LNCAP (cell line): ENCODE results near the gene MRPL14.

Experiments used
- TF ChIP-seq, protein P1 (sequence below): fragments of 450-650 bp; IDR thresholded peaks from 2 replicates; pipeline ENCODE4 v1.5.1; 2017; ENCODE audit warnings: mild to moderate bottlenecking

Gene MRPL14

DNA sequence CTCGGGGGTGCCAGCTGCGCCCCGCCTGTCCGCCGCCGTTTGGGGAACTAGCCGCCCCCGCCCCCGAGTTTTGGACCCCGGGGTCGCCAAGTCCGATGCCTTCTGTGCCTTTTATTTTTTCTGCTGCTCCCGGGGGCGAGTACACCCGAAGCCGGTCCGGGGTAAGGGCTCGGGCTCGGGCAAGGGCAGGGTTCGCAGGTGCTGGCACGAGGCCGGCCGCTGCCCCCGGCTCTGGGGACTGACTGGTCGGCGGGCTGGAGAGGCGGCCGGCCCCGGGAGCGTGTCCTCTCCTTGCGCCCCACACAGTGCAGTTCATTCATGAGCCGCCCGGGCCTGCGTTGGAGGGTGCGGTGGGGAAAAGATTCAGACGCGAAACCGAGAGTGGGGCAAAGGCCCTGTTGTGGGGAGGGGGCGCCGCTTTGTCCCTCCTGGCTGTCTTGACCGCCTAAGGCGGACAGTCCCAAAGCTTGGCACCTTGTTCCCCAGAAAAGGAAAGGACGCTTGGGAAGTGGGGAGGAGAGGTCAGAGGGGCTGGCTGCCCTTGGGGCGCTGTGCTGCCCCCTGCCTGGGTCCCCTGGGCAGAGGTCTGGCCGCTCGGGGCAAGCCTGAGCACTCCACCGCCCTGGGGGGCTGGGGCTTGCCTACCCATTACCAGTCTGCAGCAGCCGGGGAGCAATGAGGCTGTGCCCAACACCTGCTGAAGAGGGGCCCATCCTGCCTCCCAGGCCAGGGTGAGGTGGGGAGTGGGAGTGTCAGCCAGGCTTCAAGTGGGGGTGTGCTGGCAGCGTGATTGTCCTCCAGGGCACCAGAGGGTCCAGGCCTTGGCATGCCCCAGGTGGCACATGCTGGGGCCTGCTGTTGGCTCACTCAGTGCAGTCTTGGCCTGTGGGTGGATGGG lies 1.0 kb upstream of the MRPL14 start:
- TF ChIP-seq, protein P1, sequence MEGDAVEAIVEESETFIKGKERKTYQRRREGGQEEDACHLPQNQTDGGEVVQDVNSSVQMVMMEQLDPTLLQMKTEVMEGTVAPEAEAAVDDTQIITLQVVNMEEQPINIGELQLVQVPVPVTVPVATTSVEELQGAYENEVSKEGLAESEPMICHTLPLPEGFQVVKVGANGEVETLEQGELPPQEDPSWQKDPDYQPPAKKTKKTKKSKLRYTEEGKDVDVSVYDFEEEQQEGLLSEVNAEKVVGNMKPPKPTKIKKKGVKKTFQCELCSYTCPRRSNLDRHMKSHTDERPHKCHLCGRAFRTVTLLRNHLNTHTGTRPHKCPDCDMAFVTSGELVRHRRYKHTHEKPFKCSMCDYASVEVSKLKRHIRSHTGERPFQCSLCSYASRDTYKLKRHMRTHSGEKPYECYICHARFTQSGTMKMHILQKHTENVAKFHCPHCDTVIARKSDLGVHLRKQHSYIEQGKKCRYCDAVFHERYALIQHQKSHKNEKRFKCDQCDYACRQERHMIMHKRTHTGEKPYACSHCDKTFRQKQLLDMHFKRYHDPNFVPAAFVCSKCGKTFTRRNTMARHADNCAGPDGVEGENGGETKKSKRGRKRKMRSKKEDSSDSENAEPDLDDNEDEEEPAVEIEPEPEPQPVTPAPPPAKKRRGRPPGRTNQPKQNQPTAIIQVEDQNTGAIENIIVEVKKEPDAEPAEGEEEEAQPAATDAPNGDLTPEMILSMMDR, result no peak

DNA sequence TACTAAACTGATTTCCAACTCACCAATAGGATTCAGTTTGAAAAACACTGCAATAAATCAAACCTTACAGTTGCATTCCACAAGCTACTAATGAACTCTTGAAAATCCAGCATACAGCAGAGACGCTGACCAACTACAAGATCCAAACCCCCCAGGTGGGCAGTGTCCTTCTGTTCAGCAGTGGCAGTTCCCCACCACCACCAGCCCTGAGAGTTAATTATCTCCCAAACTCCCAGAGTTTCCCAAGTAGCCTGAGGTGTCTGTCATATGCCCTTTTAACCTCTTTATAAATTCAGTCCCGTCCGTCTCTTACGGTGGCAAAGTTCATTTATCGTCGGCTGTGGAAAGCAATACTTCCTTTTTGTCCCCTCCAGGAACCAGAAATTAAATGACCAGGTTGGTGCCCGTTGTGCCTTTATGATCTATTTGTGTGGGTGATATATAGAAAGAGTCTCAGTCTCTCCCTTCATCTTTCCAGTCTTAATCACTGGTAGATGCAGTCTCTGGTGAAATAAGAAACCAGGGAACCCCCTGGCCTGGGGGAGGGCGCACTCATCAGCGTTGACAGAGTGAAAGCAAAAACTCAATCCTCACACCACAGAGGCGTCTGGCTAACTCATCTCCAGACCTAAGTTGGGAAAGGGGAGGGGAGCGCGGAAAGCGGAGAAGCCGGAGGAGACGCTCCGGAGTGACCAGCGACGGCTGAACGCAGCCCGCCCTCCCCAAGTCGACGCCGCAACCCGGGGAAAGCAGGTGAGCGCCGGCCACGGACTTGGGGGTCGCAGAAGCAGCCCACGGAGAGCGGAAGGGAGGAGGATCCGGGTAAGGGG lies 717 bp downstream of the MRPL14 start:
- TF ChIP-seq, protein P1, result no peak

DNA sequence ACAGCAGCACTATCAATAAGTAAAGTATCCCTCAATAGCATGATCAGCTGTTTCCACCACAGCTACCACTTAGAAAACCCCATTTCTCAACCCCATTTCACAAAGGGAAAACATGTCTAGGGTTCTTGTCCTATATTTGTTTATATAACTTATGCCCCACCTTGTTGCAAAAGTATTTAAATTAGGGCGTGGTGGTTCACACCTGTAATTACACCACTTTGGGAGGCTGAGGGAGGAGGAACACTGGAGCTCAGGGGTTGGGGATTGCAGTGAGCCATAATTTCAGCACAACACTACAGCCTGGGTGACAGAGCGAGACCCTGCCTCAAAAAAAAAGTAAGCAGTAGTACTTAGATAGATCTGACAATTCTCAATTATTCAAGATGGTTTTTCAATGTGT lies 3.7 kb downstream of the MRPL14 start:
- TF ChIP-seq, protein P1, result no peak

DNA sequence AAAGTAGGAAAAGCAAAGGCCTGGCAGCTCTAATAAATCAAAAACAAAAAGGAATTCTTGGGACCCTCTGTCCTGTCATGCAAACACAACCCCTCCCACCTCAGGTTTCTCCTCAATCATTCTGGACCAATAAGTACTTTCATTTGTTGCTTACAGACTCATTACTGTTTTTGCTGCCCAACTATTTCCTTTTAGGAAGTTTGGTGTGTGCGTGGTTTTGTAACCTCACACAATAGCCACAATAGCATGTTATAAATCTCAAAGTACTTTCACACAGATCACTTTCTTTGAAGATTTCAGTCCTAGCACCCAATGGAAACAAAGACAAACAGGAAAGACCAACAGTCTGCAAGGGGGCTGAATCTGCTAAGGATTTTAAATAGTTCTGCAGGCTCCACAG lies 4.5 kb downstream of the MRPL14 start:
- TF ChIP-seq, protein P1, result no peak

DNA sequence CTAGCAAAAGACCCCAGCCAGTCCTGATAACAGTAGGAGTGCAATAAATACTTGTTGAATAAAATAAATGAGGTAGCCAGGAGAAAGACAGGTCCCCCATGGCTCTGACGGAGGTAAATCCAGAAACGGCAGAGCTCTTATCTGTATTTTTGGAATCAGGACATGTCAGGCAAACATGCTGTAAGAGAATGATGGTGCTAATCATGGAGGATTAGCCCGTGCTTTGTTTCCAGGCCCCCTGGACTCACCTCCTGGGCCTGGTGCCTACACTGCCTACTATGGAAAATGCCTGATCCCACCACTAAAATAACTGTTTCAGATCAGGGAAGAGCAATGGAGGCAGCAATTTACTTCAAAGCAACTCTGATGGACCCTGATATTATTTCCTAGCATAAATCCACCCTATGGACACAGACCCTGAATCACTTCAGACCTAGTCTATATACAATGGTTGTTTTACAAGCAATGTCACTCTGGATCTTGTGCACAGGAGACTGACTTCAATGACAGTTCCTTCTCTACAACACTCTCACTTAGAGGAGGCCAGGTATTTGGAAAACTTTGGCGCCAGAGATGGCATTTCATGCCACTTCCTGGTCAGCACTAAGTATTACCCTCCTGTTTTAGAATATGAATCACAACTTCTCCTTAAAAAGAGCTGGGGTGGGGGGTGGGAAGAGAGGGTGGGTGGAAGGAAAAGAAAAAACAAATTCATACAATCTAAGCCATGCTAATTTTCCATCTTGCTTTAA lies 6.4 kb downstream of the MRPL14 start:
- TF ChIP-seq, protein P1, result no peak

DNA sequence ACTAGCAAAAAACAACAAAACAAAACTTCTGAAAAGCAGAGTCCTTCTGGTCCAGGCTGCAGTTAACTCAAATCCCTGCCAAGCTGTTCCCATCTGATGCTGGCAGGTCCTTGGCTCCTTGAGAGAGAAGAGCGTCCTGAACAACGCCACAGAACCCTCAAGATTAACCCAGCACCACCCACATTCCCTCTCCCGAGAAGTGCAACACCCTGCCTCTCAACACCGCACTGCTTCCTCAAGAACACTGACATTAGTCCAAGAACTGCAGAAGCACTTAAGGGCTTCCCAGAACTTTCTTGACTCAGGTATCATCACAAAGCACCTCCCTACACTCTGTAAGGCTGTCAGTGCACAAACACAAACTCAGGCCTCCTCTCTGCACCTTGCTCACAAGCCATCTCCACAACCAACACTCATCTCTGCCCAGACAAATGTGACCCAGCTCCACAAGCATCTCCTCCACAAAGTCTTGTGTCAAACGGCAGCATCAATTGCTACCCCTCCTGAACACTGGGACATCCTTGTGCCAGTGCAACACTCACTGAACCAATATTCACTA lies 7.5 kb downstream of the MRPL14 start:
- TF ChIP-seq, protein P1, result no peak
